Adrenal gland (tissue), 5 donors: ENCODE data around the gene RGS8.

Experiments
- POLR2A ChIP-seq, 2 donors: fragments of 450-650 bp; IDR thresholded peaks; one replicate each; pipeline ENCODE4 v1.6.1; 2017; ENCODE audit warnings: antibody characterized with exemption in 2 of 2, mild to moderate bottlenecking in 2 of 2, moderate library complexity in 1 of 2
- TF ChIP-seq, protein P1 (sequence below), 6 experiments: fragments of 450-650 bp in 4 of 6; fragments of 200-600 bp in 2 of 6; sonication (generic) in 1 of 6; IDR thresholded peaks; 1 replicate in 5 of 6; 2 replicates in 1 of 6; pipeline versions ENCODE4 v1.5.1 to v1.8.0; 2016 to 2021; ENCODE audit warnings: antibody characterized with exemption in 6 of 6, mild to moderate bottlenecking in 2 of 6, moderate library complexity in 1 of 6
- donor health status: DM: no; HTN: no; CAD: no.

DNA sequence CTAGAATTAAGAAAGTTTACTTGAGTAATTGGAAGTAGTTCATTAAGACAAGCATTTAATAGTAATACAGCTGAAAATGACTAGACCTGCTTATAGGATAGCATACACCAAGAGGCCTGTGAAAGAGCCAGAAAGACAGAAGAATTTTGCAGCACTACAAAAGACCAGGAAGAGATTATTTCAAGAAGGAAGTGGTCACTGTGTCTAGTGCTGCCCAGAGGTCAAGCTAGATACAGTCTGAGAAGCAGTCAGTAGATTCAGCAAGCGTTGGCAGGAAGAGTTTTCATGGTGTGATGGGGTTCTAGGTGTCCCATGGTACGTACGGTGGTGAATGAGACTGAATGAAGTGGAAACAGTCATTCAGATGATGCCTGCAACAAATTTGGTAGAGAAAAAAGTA is 31.5 kb downstream of the RGS8 start:
- TF ChIP-seq, protein P1, sequence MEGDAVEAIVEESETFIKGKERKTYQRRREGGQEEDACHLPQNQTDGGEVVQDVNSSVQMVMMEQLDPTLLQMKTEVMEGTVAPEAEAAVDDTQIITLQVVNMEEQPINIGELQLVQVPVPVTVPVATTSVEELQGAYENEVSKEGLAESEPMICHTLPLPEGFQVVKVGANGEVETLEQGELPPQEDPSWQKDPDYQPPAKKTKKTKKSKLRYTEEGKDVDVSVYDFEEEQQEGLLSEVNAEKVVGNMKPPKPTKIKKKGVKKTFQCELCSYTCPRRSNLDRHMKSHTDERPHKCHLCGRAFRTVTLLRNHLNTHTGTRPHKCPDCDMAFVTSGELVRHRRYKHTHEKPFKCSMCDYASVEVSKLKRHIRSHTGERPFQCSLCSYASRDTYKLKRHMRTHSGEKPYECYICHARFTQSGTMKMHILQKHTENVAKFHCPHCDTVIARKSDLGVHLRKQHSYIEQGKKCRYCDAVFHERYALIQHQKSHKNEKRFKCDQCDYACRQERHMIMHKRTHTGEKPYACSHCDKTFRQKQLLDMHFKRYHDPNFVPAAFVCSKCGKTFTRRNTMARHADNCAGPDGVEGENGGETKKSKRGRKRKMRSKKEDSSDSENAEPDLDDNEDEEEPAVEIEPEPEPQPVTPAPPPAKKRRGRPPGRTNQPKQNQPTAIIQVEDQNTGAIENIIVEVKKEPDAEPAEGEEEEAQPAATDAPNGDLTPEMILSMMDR (IDR thresholded peaks at IDR 0.05) = no peak
- no peak for TF ChIP-seq POLR2A (IDR thresholded peaks at IDR 0.05)
